NCI-H446 (cell line): Measurements from ENCODE around the gene VLDLR.
"Not testable (repeated sequence)": the region's sequence is repeated elsewhere in the genome, so short reads cannot be mapped to it uniquely, and the experiment has no call there.

Experiments
- DNase-seq, 2 experiments: peaks; one replicate each; lab custom pipeline; 2025; lab: John Stamatoyannopoulos, UW

The VLDLR gene

GRCh38 chr9:2663461-2664173 lies 42.0 kb downstream of the VLDLR start:
- peak; percentile 47 to 85 for DNase-seq

- no peak for DNase-seq
These were observed 42.8 kb downstream of the VLDLR start for GRCh38 chr9:2664174-2665065.

GRCh38 chr9:2666569-2666968 lies 45.0 kb downstream of the VLDLR start:
- DNase-seq, result no peak

- DNase-seq, result no peak
These were observed 51.6 kb downstream of the VLDLR start for GRCh38 chr9:2673161-2673560.

- no peak for DNase-seq
These were observed 52.7 kb downstream of the VLDLR start for GRCh38 chr9:2674141-2674824.

- no peak for DNase-seq
These were observed 54.2 kb downstream of the VLDLR start for GRCh38 chr9:2675834-2676233.

GRCh38 chr9:2676466-2676865 lies 54.9 kb downstream of the VLDLR start:
- DNase-seq, result peak in 1 of 2 experiments; percentile 58

GRCh38 chr9:2677915-2678889 lies 56.6 kb downstream of the VLDLR start:
- no peak for DNase-seq

GRCh38 chr9:2679011-2679410 lies 57.4 kb downstream of the VLDLR start:
- DNase-seq, result no peak

GRCh38 chr9:2681981-2682380 lies 60.4 kb downstream of the VLDLR start:
- DNase-seq, result no peak

- DNase-seq, result no peak
These were observed 65.3 kb downstream of the VLDLR start for GRCh38 chr9:2686911-2687310.

GRCh38 chr9:2688636-2689035 lies 67.0 kb downstream of the VLDLR start:
- no peak for DNase-seq

GRCh38 chr9:2691212-2691611 lies 69.6 kb downstream of the VLDLR start:
- DNase-seq, result no peak

- no peak for DNase-seq
These were observed 70.0 kb downstream of the VLDLR start for GRCh38 chr9:2691626-2692025.

GRCh38 chr9:2693056-2693455 lies 71.5 kb downstream of the VLDLR start:
- DNase-seq, result no peak

GRCh38 chr9:2697492-2697891 lies 75.9 kb downstream of the VLDLR start:
- DNase-seq, result no peak

GRCh38 chr9:2700398-2700797 lies 78.8 kb downstream of the VLDLR start:
- DNase-seq, result no peak

GRCh38 chr9:2700909-2701550 lies 79.4 kb downstream of the VLDLR start:
- no peak for DNase-seq

GRCh38 chr9:2704504-2704903 lies 82.9 kb downstream of the VLDLR start:
- DNase-seq, result no peak

GRCh38 chr9:2707256-2707655 lies 85.7 kb downstream of the VLDLR start:
- not testable (repeated sequence) for DNase-seq
